CD14-positive monocyte (primary cell): Measurements from ENCODE around the gene TIAM1. TPM values are rescaled to one million over a fixed set of nuclear protein-coding genes. Genes with fewer than 3 reads are reported as not detected.
A peak's percentile ranks its signal among the peaks of the same experiment; 100 is the strongest.

ENCODE experiments used
- DNase-seq, 3 donors: peaks; one replicate each; pipeline ENCODE4 v3.0.0-alpha.2; 2011 to 2022
- H2AFZ ChIP-seq: 2 replicates; pipeline ENCODE4 v1.6.0; 2012; ENCODE audit warnings: mild to moderate bottlenecking, low read depth, low read length, inconsistent platforms; ENCODE audit not compliant: insufficient read depth, poor library complexity, severe bottlenecking
- H3K27ac ChIP-seq, 2 donors: 1 replicate in 1 of 2; 2 replicates in 1 of 2; pipeline ENCODE4 v1.5.1; 2012 to 2013; ENCODE audit warnings: low read length in 2 of 2, control low read depth in 1 of 2, inconsistent platforms in 1 of 2, low read depth in 1 of 2, mild to moderate bottlenecking in 1 of 2
- H3K27me3 ChIP-seq, 2 donors: one replicate each; pipeline versions ENCODE4 v1.6.0 to v1.6.1; 2011 to 2013; ENCODE audit warnings: low read length in 2 of 2; ENCODE audit not compliant: control insufficient read depth in 2 of 2, insufficient read depth in 2 of 2
- H3K36me3 ChIP-seq, 2 donors: replicated peaks in 1 of 2; 1 replicate in 1 of 2; 2 replicates in 1 of 2; pipeline versions ENCODE4 v1.5.1 to v1.6.1; 2012 to 2013; ENCODE audit warnings: low read length in 2 of 2, control low read depth in 1 of 2, inconsistent platforms in 1 of 2, mild to moderate bottlenecking in 1 of 2; ENCODE audit not compliant: insufficient read depth in 2 of 2, control insufficient read depth in 1 of 2
- H3K4me1 ChIP-seq, 2 donors: 1 replicate in 1 of 2; 2 replicates in 1 of 2; pipeline versions ENCODE4 v1.5.1 to v1.6.1; 2012 to 2013; ENCODE audit warnings: low read length in 2 of 2, control low read depth in 1 of 2, inconsistent platforms in 1 of 2, mild to moderate bottlenecking in 1 of 2, moderate library complexity in 1 of 2; ENCODE audit not compliant: insufficient read depth in 2 of 2, control insufficient read depth in 1 of 2
- H3K4me2 ChIP-seq: replicated peaks from 2 replicates; pipeline ENCODE3; 2012; ENCODE audit warnings: low read length, moderate library complexity, mild to moderate bottlenecking; ENCODE audit not compliant: poor library complexity, severe bottlenecking; ENCODE audit errors: extremely low read depth
- H3K4me3 ChIP-seq, 3 experiments: fragments of 200-600 bp in 1 of 3; sonication (generic) in 1 of 3; replicated peaks in 1 of 3; 1 replicate in 2 of 3; 2 replicates in 1 of 3; pipeline ENCODE4 v1.5.1; 2011 to 2013; ENCODE audit warnings: low read length in 3 of 3, mild to moderate bottlenecking in 3 of 3, control low read depth in 2 of 3, low read depth in 2 of 3, inconsistent platforms in 1 of 3, moderate library complexity in 1 of 3
- H3K79me2 ChIP-seq: 2 replicates; pipeline ENCODE4 v1.6.0; 2012; ENCODE audit warnings: mild to moderate bottlenecking, control low read depth, inconsistent platforms, low read length, moderate library complexity; ENCODE audit not compliant: insufficient read depth
- H3K9ac ChIP-seq: 2 replicates; pipeline ENCODE4 v1.6.0; 2017; ENCODE audit warnings: low read length, mild to moderate bottlenecking; ENCODE audit not compliant: insufficient read depth, poor library complexity, severe bottlenecking
- H3K9me3 ChIP-seq, 2 donors: replicated peaks in 1 of 2; 1 replicate in 1 of 2; 2 replicates in 1 of 2; pipeline versions ENCODE4 v1.5.1 to v1.6.1; 2012 to 2013; ENCODE audit warnings: low read length in 2 of 2, control low read depth in 1 of 2; ENCODE audit not compliant: control insufficient read depth in 1 of 2, insufficient read depth in 1 of 2
- H4K20me1 ChIP-seq: 2 replicates; pipeline ENCODE4 v1.6.0; 2012; ENCODE audit warnings: mild to moderate bottlenecking, low read length, control low read depth, moderate library complexity; ENCODE audit not compliant: insufficient read depth
- H3K27ac Mint-ChIP-seq, 7 donors: one replicate each; pipeline ENCODE4 v1.8.0; 2020; ENCODE audit warnings: mild to moderate bottlenecking in 7 of 7, mixed read lengths in 7 of 7, moderate library complexity in 6 of 7, inconsistent platforms in 2 of 7
- H3K27me3 Mint-ChIP-seq, 3 donors: one replicate each; pipeline ENCODE4 v1.8.0; 2021 to 2022; ENCODE audit warnings: low read depth in 3 of 3, mild to moderate bottlenecking in 3 of 3, mixed read lengths in 3 of 3, moderate library complexity in 3 of 3, inconsistent platforms in 1 of 3
- H3K36me3 Mint-ChIP-seq, 2 donors: one replicate each; pipeline ENCODE4 v1.8.0; 2020; ENCODE audit warnings: mixed read lengths in 2 of 2, inconsistent platforms in 1 of 2, mild to moderate bottlenecking in 1 of 2
- H3K4me1 Mint-ChIP-seq: one replicate; pipeline ENCODE4 v1.8.0; 2020; ENCODE audit warnings: mild to moderate bottlenecking, mixed read lengths
- H3K4me3 Mint-ChIP-seq, 2 donors: one replicate each; pipeline ENCODE4 v1.8.0; 2020; ENCODE audit warnings: mild to moderate bottlenecking in 2 of 2, mixed read lengths in 2 of 2, moderate library complexity in 1 of 2
- H3K9me3 Mint-ChIP-seq, 7 donors: one replicate each; pipeline ENCODE4 v1.8.0; 2020 to 2022; ENCODE audit warnings: mixed read lengths in 7 of 7, mild to moderate bottlenecking in 6 of 7, moderate library complexity in 6 of 7, inconsistent platforms in 2 of 7
- CTCF ChIP-seq: fragments of 200-600 bp; IDR thresholded peaks from one replicate; pipeline ENCODE4 v1.8.0; 2022; ENCODE audit warnings: antibody characterized with exemption, mild to moderate bottlenecking
- WGBS: methylation state at CpG from one replicate; pipeline ENCODE4 v1.1.5; 2013; ENCODE audit warnings: missing lambda C conversion rate; ENCODE audit not compliant: insufficient coverage; 5-methylcytosine and 5-hydroxymethylcytosine counted together
- intact Hi-C, 2 donors: fragments of 100-400 bp; cut with micrococcal nuclease; formaldehyde crosslinking; loops; one replicate each; pipeline versions ENCODE4 v1.15.0 to v1.15.1; 2023
- polyA plus RNA-seq, 3 donors: library from polyadenylated mRNA; depleted of rRNA in 1 of 3; unstranded in 2 of 3; stranded (reverse) in 1 of 3; fragments of 300-500 nt in 2 of 3; fragments of >200 nt in 1 of 3; fragmentation: Illumina TruSeq in 2 of 3; gene quantifications; 1 replicate in 2 of 3; 2 replicates in 1 of 3; pipeline ENCODE4 v1.2.3, GENCODE V29; 2012 to 2021

TIAM1 gene
- polyA plus RNA-seq, 3 donors = 17.7 to 55.0 (median 45.3) TPM

DNA sequence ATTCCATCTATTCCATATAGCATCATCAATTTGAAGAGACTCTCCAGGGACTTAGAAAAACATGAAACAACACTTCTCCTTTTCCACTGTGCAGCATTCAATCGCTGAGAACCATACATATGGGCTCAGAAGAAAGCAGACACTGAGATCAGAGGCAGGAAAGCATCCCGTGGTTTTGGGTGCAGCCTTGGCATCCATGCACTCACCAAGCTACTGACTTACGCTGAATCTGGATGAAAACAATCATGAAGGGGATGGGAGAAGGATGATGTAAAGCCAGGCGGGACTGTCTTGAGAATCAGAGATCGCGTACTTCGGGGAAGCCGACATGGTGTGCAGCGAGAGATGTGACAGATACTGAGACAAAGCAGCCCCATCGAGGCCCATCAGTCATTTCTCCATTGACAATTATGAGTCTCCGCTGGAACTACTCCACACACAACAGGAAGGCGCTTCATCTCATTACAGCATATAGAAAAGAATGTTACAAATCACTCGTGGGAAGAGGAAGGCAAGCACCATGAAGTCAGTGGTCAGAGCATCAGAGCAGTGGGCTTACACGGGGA lies 2.3 kb upstream of the TIAM1 start:
- WGBS = 87% methylated on average over 8 of the region's 14 CpGs
- H3K27me3 Mint-ChIP-seq = peaks cover 19 to 23% (median 19%) of the 10 kb centered on the region in 3 donors
- H3K4me2 ChIP-seq = no peak overlapping the region
- H2AFZ ChIP-seq = no peak overlapping the region
- H3K4me3 ChIP-seq = no peak overlapping the region
- no peak overlapping the region for H3K27ac ChIP-seq
- DNase-seq = no peak
- no peaks in the 10 kb centered on the region for H3K9me3 ChIP-seq
- H3K27me3 ChIP-seq = peaks cover 0 to 25% of the 10 kb centered on the region in 2 donors
- no peaks in the 10 kb centered on the region for H3K36me3 Mint-ChIP-seq
- peaks cover 0 to 7% (median 0%) of the 10 kb centered on the region in 7 donors for H3K9me3 Mint-ChIP-seq
- peaks cover 26 to 36% of the 10 kb centered on the region in 2 donors for H3K4me1 ChIP-seq
- no peak overlapping the region for H3K27ac Mint-ChIP-seq
- intact Hi-C loops = loop anchor here (10.0 kb wide), 1 partner anchor 98 kb away; no protein-coding TSS in a partner anchor
- no peak overlapping the region for H3K9ac ChIP-seq
- TF ChIP-seq CTCF = no peak
- no peaks in the 10 kb centered on the region for H3K36me3 ChIP-seq
- H3K4me1 Mint-ChIP-seq = peaks cover 35% of the 10 kb centered on the region
- peaks cover 18% of the 10 kb centered on the region for H4K20me1 ChIP-seq
- peaks cover 21% of the 10 kb centered on the region for H3K79me2 ChIP-seq
- no peak overlapping the region for H3K4me3 Mint-ChIP-seq

- Mint-ChIP-seq H3K9me3 (peaks cover 0 to 4% (median 0%) of the 10 kb centered on the region in 7 donors), H3K4me3 (peak overlapping the region in 1 of 2 donors; percentile 33), H3K27ac (no peak overlapping the region), H3K36me3 (no peaks in the 10 kb centered on the region), H3K4me1 (peaks cover 47% of the 10 kb centered on the region), H3K27me3 (peaks cover 17 to 22% (median 20%) of the 10 kb centered on the region in 3 donors)
- TF ChIP-seq CTCF = no peak
- H2AFZ ChIP-seq = no peak overlapping the region
- no peaks in the 10 kb centered on the region for H3K9me3 ChIP-seq
- no CpG with 5 or more reads among the region's 2 CpGs for WGBS
- no peaks in the 10 kb centered on the region for H3K36me3 ChIP-seq
- H3K27ac ChIP-seq = no peak overlapping the region
- peaks cover 30% of the 10 kb centered on the region for H3K79me2 ChIP-seq
- peak in 1 of 3 donors; percentile 33 for DNase-seq
- H3K9ac ChIP-seq = no peak overlapping the region
- H3K4me2 ChIP-seq = no peak overlapping the region
- H3K4me3 ChIP-seq = no peak overlapping the region
- peaks cover 38 to 48% of the 10 kb centered on the region in 2 donors for H3K4me1 ChIP-seq
- intact Hi-C loops = loop anchor here (10.0 kb wide), 1 partner anchor 100 kb away; no protein-coding TSS in a partner anchor
- H3K27me3 ChIP-seq = peaks cover 0 to 25% of the 10 kb centered on the region in 2 donors
- H4K20me1 ChIP-seq = peaks cover 22% of the 10 kb centered on the region
These were observed 1.1 kb upstream of the TIAM1 start for GRCh38 chr21:31345136-31345535.
